ENCODE measurements around the gene HOMER2. TPM values are rescaled to one million over a fixed set of nuclear protein-coding genes. Genes with fewer than 3 reads are reported as not detected.

Gene HOMER2
- total RNA-seq, 1 donor from 2014 or later, result 18.2 TPM

DNA sequence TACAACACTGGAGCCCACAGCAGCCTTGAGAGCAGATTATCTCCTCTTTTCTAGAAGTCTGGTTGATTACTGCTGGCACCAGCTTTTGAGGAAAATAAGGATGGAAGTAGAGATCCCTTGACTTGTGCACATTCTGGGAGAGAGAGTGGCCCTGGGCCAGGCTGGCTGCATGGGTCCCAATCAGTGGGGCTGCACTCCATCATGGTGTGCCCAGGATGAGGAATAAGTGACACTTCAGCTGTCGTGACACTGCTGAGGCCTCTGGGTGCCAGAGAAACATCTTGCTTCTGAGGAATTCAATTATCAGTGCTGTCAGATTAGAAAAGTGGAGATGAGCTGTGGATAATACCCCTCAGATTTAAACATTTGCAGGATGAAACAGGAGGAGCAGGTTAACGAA is 42.6 kb upstream of the HOMER2 start:
- Histone ChIP-seq H3K9me3 (no peaks in the 10 kb centered on the region), H3K27me3 (no peaks in the 10 kb centered on the region), H3K4me3 (no peak overlapping the region), H3K36me3 (no peaks in the 10 kb centered on the region), H3K27ac (no peak overlapping the region), H3K4me1 (peaks cover 6% of the 10 kb centered on the region)
- TF ChIP-seq POLR2AphosphoS5 (IDR thresholded peaks at IDR 0.05; ENCODE audit: insufficient read depth in 1 of 2, low read depth in 1 of 2) (no peak), POLR2A (IDR thresholded peaks at IDR 0.05) (no peak), CTCF (IDR thresholded peaks at IDR 0.05) (no peak)
- intact Hi-C loops (cut with DNase I), result no loop called here
- peak in 1 of 2 donors; percentile 22 for DNase-seq (ENCODE audit: extremely low spot score in 2 of 2)

DNA sequence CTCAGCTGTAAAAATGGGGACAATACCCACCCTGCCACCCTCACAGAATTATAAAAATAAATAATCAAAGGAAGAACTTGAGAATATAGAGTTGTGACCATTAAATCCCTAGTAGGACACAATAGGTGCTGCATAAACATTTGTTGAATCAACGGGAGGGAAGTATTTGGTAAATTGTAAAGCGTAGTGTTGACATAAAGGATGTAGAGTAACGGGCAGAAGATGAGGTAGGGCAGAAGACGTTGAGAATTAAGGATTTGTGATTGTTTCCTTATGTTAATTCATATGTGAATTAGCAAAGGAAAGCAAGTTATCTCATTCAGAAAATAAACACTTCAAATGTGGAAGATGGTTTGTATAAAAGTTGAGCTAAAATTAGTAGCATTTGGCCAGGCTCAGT is 40.6 kb upstream of the HOMER2 start:
- Histone ChIP-seq H3K4me1 (no peaks in the 10 kb centered on the region), H3K4me3 (no peak overlapping the region), H3K27me3 (no peaks in the 10 kb centered on the region), H3K27ac (no peak overlapping the region), H3K36me3 (peaks cover 0 to 12% of the 10 kb centered on the region in 2 donors), H3K9me3 (no peaks in the 10 kb centered on the region)
- TF ChIP-seq CTCF (IDR thresholded peaks at IDR 0.05), result no peak
- TF ChIP-seq POLR2A (IDR thresholded peaks at IDR 0.05), result no peak
- TF ChIP-seq POLR2AphosphoS5 (IDR thresholded peaks at IDR 0.05; ENCODE audit: insufficient read depth in 1 of 2, low read depth in 1 of 2), result no peak
- DNase-seq (ENCODE audit: extremely low spot score in 2 of 2), result no peak
- intact Hi-C loops (cut with DNase I), result no loop called here

GRCh38 chr15:82992436-82992998 is 40.0 kb upstream of the HOMER2 start:
- Histone ChIP-seq H3K4me3 (no peak overlapping the region), H3K36me3 (peaks cover 0 to 12% of the 10 kb centered on the region in 2 donors)
- intact Hi-C loops (cut with DNase I), result no loop called here

DNA sequence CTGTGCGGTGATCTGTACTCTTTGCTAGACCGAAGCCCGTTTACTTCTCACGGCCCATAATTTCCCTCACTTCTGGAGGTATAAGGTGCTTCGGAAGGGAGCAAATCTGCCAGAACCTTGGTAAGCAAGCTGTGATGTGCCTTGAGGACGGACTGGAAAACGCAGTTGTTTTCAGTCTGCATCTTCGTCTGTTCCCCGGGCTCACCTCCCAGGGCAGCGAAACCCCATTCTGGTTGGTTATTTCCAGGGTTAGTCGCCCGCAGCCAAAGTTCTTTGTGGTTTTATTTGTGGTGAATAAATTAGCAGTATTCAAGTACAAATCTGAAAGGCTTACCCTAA is 33.9 kb upstream of the HOMER2 start:
- no peak for DNase-seq (ENCODE audit: extremely low spot score in 2 of 2)
- peaks cover 0 to 12% of the 10 kb centered on the region in 2 donors for H3K36me3 ChIP-seq
- no peak for TF ChIP-seq CTCF (IDR thresholded peaks at IDR 0.05)
- TF ChIP-seq POLR2A (IDR thresholded peaks at IDR 0.05), result no peak
- no peak for TF ChIP-seq POLR2AphosphoS5 (IDR thresholded peaks at IDR 0.05; ENCODE audit: insufficient read depth in 1 of 2, low read depth in 1 of 2)
- H3K9me3 ChIP-seq, result no peaks in the 10 kb centered on the region
- peaks cover 19% of the 10 kb centered on the region for H3K4me1 ChIP-seq
- H3K4me3 ChIP-seq, result peak overlapping the region; percentile 60 to 96
- no peaks in the 10 kb centered on the region for H3K27me3 ChIP-seq
- intact Hi-C loops (cut with DNase I), result no loop called here
- peak overlapping the region; percentile 76 for H3K27ac ChIP-seq

More at GRCh38 chr15:82992436-82992998, 40.0 kb upstream of the HOMER2 start:
- H3K27ac ChIP-seq, result no peak overlapping the region
- no peaks in the 10 kb centered on the region for H3K9me3 ChIP-seq
- H3K27me3 ChIP-seq, result no peaks in the 10 kb centered on the region
- TF ChIP-seq POLR2AphosphoS5 (IDR thresholded peaks at IDR 0.05; ENCODE audit: insufficient read depth in 1 of 2, low read depth in 1 of 2), result no peak
- no peak for TF ChIP-seq POLR2A (IDR thresholded peaks at IDR 0.05)
- TF ChIP-seq CTCF (IDR thresholded peaks at IDR 0.05), result no peak
- DNase-seq (ENCODE audit: extremely low spot score in 2 of 2), result no peak
- peaks cover 2% of the 10 kb centered on the region for H3K4me1 ChIP-seq

DNA sequence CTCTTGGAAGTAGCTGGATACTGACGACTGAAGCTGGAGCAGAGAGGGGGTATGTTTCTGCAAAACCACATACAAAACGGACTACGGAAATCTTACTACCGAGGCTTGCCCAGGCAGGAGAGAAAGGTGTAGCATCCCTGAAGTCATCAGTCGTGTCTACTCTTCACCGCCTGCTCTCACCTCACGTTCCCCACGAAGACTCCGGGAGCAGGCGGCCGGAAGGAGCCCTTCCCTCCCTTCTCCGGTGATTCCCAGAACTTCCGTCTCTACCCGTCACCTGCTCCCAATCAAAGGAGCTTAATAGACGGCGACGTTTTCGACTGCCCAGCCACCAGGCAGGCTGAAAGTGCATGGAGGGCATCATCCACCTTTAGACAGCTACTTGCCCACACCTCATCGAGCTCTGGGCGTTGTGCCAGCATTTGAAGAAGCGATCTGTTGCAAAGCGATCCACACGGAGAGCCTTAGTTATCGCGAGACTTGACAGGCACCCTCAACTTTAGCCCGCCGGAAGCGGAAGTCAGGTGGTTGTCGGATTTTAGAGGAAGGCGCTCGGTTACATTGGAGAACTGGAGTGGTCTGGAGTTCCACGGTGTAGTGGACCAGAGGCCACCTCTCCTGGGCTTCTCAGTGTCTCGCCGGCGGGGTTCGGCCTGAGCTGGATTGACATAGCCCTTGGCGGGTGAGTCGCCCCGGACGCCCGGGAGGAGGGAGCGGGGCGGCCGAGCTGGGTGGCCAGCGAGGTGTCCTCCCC is 33.3 kb upstream of the HOMER2 start, which contains the start of gene RAMAC:
TSS of gene RAMAC (plus strand) at position 523 of the 754 bp plus-strand sequence. CDS start 2,809 bp downstream, outside the sequence.
- Histone ChIP-seq H3K36me3 (peaks cover 0 to 12% of the 10 kb centered on the region in 2 donors), H3K9me3 (no peaks in the 10 kb centered on the region), H3K4me3 (peak within 1 kb of the TSS; percentile 60 to 96), H3K4me1 (peaks cover 19% of the 10 kb centered on the region), H3K27ac (peak within 1 kb of the TSS; percentile 76), H3K27me3 (no peaks in the 10 kb centered on the region)
- peak in 1 of 2 donors; percentile 95 for DNase-seq (ENCODE audit: extremely low spot score in 2 of 2)
- intact Hi-C loops (cut with DNase I), result no loop called here
- TF ChIP-seq CTCF (IDR thresholded peaks at IDR 0.05), result peak in 1 of 3 experiments; percentile 24
- TF ChIP-seq POLR2AphosphoS5 (IDR thresholded peaks at IDR 0.05; ENCODE audit: insufficient read depth in 1 of 2, low read depth in 1 of 2), result peak; percentile 80 to 91
- no peak for TF ChIP-seq POLR2A (IDR thresholded peaks at IDR 0.05)

All from vagina (tissue), 2 donors.